HG02973 (cell line): ENCODE measurements around the gene LCN12.
A peak's percentile ranks its signal among the peaks of the same experiment; 100 is the strongest.

Experiments
- ATAC-seq: cut with Tn5 transposase; IDR thresholded peaks from one replicate; pipeline ENCODE4 v1.9.1; 2021; ENCODE audit warnings: moderate library complexity; ENCODE audit not compliant: unreplicated experiment

LCN12 gene

GRCh38 chr9:136944519-136945332, 7.3 kb upstream of the LCN12 start, which contains the start of the genes C8G and FBXW5:
Gene C8G, plus strand, starts transcription at chr9:136945243. Its CDS starts 78 bp downstream, at chr9:136945321.
Gene FBXW5, minus strand, starts transcription at chr9:136944738. Its CDS starts 655 bp downstream, at chr9:136944083.
- ATAC-seq, result peak; percentile 55

- no peak for ATAC-seq
Measured at GRCh38 chr9:136945333-136946227, 6.5 kb upstream of the LCN12 start.

- no peak for ATAC-seq
Measured at GRCh38 chr9:136946228-136947027, 5.6 kb upstream of the LCN12 start.

- ATAC-seq, result no peak
Measured at GRCh38 chr9:136947028-136947891, 4.8 kb upstream of the LCN12 start.

GRCh38 chr9:136947955-136948510, 4.0 kb upstream of the LCN12 start:
- no peak for ATAC-seq

GRCh38 chr9:136949239-136949816, 2.7 kb upstream of the LCN12 start:
- peak; percentile 4 for ATAC-seq

GRCh38 chr9:136949817-136950655, 2.0 kb upstream of the LCN12 start:
- ATAC-seq, result peak; percentile 75

- ATAC-seq, result no peak
Measured at GRCh38 chr9:136950656-136951276, 1.3 kb upstream of the LCN12 start.

- ATAC-seq, result no peak
Measured at GRCh38 chr9:136952321-136952850, 313 bp downstream of the LCN12 start.

- no peak for ATAC-seq
Measured at GRCh38 chr9:136952876-136953770, 1.1 kb downstream of the LCN12 start.

- no peak for ATAC-seq
Measured at GRCh38 chr9:136953771-136954269, 1.7 kb downstream of the LCN12 start.

GRCh38 chr9:136954270-136955083, 2.4 kb downstream of the LCN12 start:
- no peak for ATAC-seq

GRCh38 chr9:136955202-136955942, 3.3 kb downstream of the LCN12 start:
- ATAC-seq, result no peak

- no peak for ATAC-seq
Measured at GRCh38 chr9:136955943-136956335, 3.9 kb downstream of the LCN12 start.

- ATAC-seq, result no peak
Measured at GRCh38 chr9:136956604-136957003, 4.5 kb downstream of the LCN12 start.
